Measurements from ENCODE around the gene NPTX1. TPM values are rescaled to one million over a fixed set of nuclear protein-coding genes. Genes with fewer than 3 reads are reported as not detected.

The NPTX1 gene
- total and polyA plus RNA-seq, 2 of the 13 experiments (the other 11 are each of a cell fraction or from before 2014, with no cell fraction given) = 0.01 TPM; not detected in 1

DNA sequence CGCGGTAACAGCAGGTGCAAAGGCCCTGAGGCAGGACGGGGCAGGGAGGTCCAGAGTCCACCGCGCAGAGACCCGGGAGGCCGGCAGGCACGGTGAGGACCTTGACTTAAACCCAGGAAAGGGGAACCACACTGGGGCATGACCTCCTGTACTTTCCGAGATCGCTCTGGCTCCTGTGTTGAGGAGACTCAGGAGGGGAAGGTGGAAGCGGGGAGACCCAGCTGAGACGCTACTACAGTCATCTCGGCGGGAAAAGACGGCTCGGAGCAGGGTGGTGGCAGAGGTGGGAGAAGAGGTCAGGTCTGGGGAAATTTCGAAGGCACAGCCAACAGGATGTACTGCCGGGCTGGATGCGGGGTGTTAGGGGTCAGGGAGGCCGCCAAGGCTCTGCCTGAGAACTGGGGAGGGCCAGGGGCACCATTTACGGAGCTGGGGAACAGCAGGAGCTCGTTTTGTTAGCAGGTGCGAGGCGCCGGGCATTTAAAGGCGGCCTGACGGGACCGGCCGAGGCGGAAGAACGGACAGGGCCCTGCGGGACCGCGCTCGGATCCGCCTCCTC lies 22.3 kb downstream of the NPTX1 start (continued):
- TF ChIP-seq, protein P1, sequence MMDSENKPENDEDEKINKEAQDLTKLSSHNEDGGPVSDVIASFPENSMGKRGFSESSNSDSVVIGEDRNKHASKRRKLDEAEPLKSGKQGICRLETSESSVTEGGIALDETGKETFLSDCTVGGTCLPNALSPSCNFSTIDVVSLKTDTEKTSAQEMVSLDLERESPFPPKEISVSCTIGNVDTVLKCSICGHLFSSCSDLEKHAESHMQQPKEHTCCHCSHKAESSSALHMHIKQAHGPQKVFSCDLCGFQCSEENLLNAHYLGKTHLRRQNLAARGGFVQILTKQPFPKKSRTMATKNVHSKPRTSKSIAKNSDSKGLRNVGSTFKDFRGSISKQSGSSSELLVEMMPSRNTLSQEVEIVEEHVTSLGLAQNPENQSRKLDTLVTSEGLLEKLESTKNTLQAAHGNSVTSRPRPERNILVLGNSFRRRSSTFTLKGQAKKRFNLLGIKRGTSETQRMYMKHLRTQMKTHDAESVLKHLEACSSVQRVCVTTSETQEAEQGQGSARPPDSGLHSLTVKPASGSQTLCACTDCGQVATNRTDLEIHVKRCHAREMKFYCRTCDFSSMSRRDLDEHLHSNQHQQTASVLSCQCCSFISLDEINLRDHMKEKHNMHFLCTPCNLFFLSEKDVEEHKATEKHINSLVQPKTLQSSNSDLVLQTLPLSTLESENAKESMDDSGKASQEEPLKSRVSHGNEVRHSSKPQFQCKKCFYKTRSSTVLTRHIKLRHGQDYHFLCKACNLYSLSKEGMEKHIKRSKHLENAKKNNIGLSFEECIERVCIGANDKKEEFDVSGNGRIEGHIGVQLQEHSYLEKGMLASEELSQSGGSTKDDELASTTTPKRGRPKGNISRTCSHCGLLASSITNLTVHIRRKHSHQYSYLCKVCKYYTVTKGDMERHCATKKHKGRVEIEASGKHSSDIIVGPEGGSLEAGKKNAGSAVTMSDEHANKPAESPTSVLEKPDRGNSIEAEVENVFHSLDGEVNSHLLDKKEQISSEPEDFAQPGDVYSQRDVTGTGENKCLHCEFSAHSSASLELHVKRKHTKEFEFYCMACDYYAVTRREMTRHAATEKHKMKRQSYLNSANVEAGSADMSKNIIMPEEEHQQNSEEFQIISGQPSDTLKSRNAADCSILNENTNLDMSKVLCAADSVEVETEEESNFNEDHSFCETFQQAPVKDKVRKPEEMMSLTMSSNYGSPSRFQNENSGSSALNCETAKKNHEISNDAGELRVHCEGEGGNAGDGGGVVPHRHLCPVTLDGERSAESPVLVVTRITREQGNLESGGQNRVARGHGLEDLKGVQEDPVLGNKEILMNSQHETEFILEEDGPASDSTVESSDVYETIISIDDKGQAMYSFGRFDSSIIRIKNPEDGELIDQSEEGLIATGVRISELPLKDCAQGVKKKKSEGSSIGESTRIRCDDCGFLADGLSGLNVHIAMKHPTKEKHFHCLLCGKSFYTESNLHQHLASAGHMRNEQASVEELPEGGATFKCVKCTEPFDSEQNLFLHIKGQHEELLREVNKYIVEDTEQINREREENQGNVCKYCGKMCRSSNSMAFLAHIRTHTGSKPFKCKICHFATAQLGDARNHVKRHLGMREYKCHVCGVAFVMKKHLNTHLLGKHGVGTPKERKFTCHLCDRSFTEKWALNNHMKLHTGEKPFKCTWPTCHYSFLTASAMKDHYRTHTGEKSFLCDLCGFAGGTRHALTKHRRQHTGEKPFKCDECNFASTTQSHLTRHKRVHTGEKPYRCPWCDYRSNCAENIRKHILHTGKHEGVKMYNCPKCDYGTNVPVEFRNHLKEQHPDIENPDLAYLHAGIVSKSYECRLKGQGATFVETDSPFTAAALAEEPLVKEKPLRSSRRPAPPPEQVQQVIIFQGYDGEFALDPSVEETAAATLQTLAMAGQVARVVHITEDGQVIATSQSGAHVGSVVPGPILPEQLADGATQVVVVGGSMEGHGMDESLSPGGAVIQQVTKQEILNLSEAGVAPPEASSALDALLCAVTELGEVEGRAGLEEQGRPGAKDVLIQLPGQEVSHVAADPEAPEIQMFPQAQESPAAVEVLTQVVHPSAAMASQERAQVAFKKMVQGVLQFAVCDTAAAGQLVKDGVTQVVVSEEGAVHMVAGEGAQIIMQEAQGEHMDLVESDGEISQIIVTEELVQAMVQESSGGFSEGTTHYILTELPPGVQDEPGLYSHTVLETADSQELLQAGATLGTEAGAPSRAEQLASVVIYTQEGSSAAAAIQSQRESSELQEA (CRISPR knock-in tag; IDR thresholded peaks at IDR 0.05; ENCODE audit: not compliant biosample characterization) = no peak
- no peak for TF ChIP-seq U2AF2 (IDR thresholded peaks at IDR 0.05; ENCODE audit: low read depth, low read length)
- TF ChIP-seq MBNL3 (CRISPR knock-in tag; conservative IDR thresholded peaks at IDR 0.05) = no peak
- TF ChIP-seq, protein P2, sequence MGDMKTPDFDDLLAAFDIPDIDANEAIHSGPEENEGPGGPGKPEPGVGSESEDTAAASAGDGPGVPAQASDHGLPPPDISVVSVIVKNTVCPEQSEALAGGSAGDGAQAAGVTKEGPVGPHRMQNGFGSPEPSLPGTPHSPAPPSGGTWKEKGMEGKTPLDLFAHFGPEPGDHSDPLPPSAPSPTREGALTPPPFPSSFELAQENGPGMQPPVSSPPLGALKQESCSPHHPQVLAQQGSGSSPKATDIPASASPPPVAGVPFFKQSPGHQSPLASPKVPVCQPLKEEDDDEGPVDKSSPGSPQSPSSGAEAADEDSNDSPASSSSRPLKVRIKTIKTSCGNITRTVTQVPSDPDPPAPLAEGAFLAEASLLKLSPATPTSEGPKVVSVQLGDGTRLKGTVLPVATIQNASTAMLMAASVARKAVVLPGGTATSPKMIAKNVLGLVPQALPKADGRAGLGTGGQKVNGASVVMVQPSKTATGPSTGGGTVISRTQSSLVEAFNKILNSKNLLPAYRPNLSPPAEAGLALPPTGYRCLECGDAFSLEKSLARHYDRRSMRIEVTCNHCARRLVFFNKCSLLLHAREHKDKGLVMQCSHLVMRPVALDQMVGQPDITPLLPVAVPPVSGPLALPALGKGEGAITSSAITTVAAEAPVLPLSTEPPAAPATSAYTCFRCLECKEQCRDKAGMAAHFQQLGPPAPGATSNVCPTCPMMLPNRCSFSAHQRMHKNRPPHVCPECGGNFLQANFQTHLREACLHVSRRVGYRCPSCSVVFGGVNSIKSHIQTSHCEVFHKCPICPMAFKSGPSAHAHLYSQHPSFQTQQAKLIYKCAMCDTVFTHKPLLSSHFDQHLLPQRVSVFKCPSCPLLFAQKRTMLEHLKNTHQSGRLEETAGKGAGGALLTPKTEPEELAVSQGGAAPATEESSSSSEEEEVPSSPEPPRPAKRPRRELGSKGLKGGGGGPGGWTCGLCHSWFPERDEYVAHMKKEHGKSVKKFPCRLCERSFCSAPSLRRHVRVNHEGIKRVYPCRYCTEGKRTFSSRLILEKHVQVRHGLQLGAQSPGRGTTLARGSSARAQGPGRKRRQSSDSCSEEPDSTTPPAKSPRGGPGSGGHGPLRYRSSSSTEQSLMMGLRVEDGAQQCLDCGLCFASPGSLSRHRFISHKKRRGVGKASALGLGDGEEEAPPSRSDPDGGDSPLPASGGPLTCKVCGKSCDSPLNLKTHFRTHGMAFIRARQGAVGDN (CRISPR knock-in tag; IDR thresholded peaks at IDR 0.05) = no peak
- no peak for TF ChIP-seq ZNF790 (CRISPR knock-in tag; IDR thresholded peaks at IDR 0.05; ENCODE audit: borderline replicate concordance)
- no peak; the same call in 1 of the 2 replicates for TF ChIP-seq NRL (CRISPR knock-in tag; IDR thresholded peaks at IDR 0.05; ENCODE audit: borderline replicate concordance)
- TF ChIP-seq ZNF225 (CRISPR knock-in tag; IDR thresholded peaks at IDR 0.05) = no peak
- TF ChIP-seq ZNF512 (CRISPR knock-in tag; IDR thresholded peaks at IDR 0.05) = no peak
- TF ChIP-seq TCF7L2 (IDR thresholded peaks at IDR 0.05; ENCODE audit: low read depth, low read length) = no peak
- no peak for TF ChIP-seq SALL1 (CRISPR knock-in tag; IDR thresholded peaks at IDR 0.05)
- no peak for TF ChIP-seq ZNF431 (CRISPR knock-in tag; IDR thresholded peaks at IDR 0.05; ENCODE audit: borderline replicate concordance, low read depth)
- TF ChIP-seq, protein P3, sequence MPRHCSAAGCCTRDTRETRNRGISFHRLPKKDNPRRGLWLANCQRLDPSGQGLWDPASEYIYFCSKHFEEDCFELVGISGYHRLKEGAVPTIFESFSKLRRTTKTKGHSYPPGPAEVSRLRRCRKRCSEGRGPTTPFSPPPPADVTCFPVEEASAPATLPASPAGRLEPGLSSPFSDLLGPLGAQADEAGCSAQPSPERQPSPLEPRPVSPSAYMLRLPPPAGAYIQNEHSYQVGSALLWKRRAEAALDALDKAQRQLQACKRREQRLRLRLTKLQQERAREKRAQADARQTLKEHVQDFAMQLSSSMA (CRISPR knock-in tag; IDR thresholded peaks at IDR 0.05) = no peak
- no peak for TF ChIP-seq ZNF616 (CRISPR knock-in tag; IDR thresholded peaks at IDR 0.05; ENCODE audit: low read depth)
